ENCODE data around the gene PTCD1.
A peak's percentile ranks its signal among the peaks of the same experiment; 100 is the strongest.
"Not testable (repeated sequence)": the region's sequence is repeated elsewhere in the genome, so short reads cannot be mapped to it uniquely, and the experiment has no call there.

PTCD1 gene

GRCh38 chr7:99387912-99388311, 50.7 kb downstream of the PTCD1 start:
- H3K36me3 ChIP-seq (ENCODE audit: control insufficient read depth, insufficient read depth, low read length) = no peaks in the 10 kb centered on the region
- no peak overlapping the region for H3K56ac ChIP-seq (ENCODE audit: low read length)
- H3K18ac ChIP-seq (ENCODE audit: low read length) = no peak overlapping the region
- H2BK120ac ChIP-seq (ENCODE audit: low read depth, low read length) = no peak overlapping the region
- no peak overlapping the region for H2AK5ac ChIP-seq (ENCODE audit: low read length)
- H2BK15ac ChIP-seq (replicated peaks; ENCODE audit: low read depth) = no peak overlapping the region
- no peak overlapping the region for H3K4me2 ChIP-seq (ENCODE audit: low read length)
- H4K8ac ChIP-seq (ENCODE audit: low read depth, low read length) = no peak overlapping the region
- H3K4me3 ChIP-seq (ENCODE audit: low read length) = no peak overlapping the region
- no peak overlapping the region for H2BK5ac ChIP-seq (ENCODE audit: low read length)
- H3K27ac ChIP-seq (ENCODE audit: low read depth, low read length) = no peak overlapping the region
- no peak overlapping the region for H3K9ac ChIP-seq (ENCODE audit: low read length)
- no peaks in the 10 kb centered on the region for H3K4me1 ChIP-seq (ENCODE audit: control insufficient read depth, low read depth, low read length)
- no peak for DNase-seq
- no peaks in the 10 kb centered on the region for H3K79me2 ChIP-seq (ENCODE audit: control insufficient read depth, insufficient read depth, low read length)
- WGBS (ENCODE audit: extremely low coverage, insufficient coverage, low lambda C conversion rate) = no CpG with 5 or more reads among the region's 20 CpGs
- peaks cover 8% of the 10 kb centered on the region for H3K79me1 ChIP-seq (ENCODE audit: low read length)
- H4K5ac ChIP-seq (ENCODE audit: low read length) = no peak overlapping the region
- H3K23ac ChIP-seq (ENCODE audit: low read length) = no peak overlapping the region
- H3K4ac ChIP-seq (ENCODE audit: low read depth, low read length) = no peak overlapping the region
- no peaks in the 10 kb centered on the region for H3K27me3 ChIP-seq (ENCODE audit: insufficient read depth, low read length, poor library complexity)

DNA sequence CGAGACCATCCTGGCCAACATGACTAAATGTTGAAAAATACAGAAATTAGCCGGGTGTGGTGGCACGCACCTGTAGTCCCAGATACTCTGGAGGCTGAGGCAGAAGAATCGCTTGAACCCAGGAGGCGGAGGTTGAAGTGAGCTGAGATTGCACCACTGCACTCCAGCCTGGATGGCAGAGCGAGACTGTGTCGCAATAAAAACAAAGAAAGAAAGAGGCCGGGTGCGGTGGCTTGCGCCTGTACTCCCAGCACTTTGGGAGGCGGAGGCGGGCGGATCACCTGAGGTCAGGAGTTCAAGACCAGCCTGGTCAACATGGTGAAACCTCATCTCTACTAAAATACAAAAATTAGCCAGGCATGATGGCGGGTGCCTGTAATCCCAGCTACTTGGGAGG, 51.4 kb downstream of the PTCD1 start:
- H4K5ac ChIP-seq (ENCODE audit: low read length); H3K36me3 ChIP-seq (ENCODE audit: control insufficient read depth, insufficient read depth, low read length); H3K4ac ChIP-seq (ENCODE audit: low read depth, low read length); H4K8ac ChIP-seq (ENCODE audit: low read depth, low read length); H2BK120ac ChIP-seq (ENCODE audit: low read depth, low read length); H3K23ac ChIP-seq (ENCODE audit: low read length); H2BK15ac ChIP-seq (replicated peaks; ENCODE audit: low read depth); H3K9ac ChIP-seq (ENCODE audit: low read length); H3K4me2 ChIP-seq (ENCODE audit: low read length); H2BK5ac ChIP-seq (ENCODE audit: low read length); H3K27ac ChIP-seq (ENCODE audit: low read depth, low read length); H3K27me3 ChIP-seq (ENCODE audit: insufficient read depth, low read length, poor library complexity); H3K79me1 ChIP-seq (ENCODE audit: low read length); DNase-seq; H3K18ac ChIP-seq (ENCODE audit: low read length); H3K4me3 ChIP-seq (ENCODE audit: low read length); H2AK5ac ChIP-seq (ENCODE audit: low read length); H3K56ac ChIP-seq (ENCODE audit: low read length); H3K79me2 ChIP-seq (ENCODE audit: control insufficient read depth, insufficient read depth, low read length); H3K4me1 ChIP-seq (ENCODE audit: control insufficient read depth, low read depth, low read length): not testable (repeated sequence)
- no CpG with 5 or more reads among the region's 14 CpGs for WGBS (ENCODE audit: extremely low coverage, insufficient coverage, low lambda C conversion rate)

DNA sequence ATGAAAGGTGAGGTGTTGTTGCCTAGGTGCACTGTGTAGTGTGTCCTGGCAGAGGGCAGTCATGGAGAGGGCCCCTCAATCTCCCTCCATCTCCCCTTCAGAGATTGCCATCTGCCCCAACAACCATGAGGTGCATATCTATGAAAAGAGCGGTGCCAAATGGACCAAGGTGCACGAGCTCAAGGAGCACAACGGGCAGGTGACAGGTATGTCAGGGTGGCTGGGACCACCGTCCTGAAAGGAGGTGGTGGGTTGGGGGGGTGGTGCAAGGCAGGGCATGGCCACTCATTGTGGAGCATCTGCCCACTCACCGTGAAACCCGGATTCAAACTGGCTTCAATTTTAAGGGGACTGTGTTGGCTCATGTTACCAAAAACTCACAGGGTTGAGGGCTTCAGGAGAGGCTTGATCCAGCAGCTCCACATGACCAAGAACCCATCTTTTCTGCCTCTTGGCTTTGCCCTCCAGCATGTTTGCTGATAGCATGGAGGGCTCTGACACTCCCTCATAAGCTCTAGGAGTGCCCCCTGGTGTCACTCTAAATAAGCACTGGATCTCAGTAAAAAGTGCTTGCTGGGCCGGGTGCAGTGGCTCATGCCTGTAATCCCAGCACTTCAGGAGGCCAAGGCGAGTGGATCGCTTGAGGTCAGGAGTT, 51.9 kb downstream of the PTCD1 start:
- Histone ChIP-seq H3K79me1 (ENCODE audit: low read length) (peaks cover 8% of the 10 kb centered on the region), H3K18ac (ENCODE audit: low read length) (no peak overlapping the region), H3K4me3 (ENCODE audit: low read length) (no peak overlapping the region), H3K27ac (ENCODE audit: low read depth, low read length) (no peak overlapping the region), H2BK120ac (ENCODE audit: low read depth, low read length) (no peak overlapping the region), H3K27me3 (ENCODE audit: insufficient read depth, low read length, poor library complexity) (no peaks in the 10 kb centered on the region), H3K4me2 (ENCODE audit: low read length) (no peak overlapping the region), H3K4ac (ENCODE audit: low read depth, low read length) (no peak overlapping the region), H4K8ac (ENCODE audit: low read depth, low read length) (no peak overlapping the region), H3K56ac (ENCODE audit: low read length) (no peak overlapping the region), H2AK5ac (ENCODE audit: low read length) (no peak overlapping the region), H3K23ac (ENCODE audit: low read length) (no peak overlapping the region), H3K9ac (ENCODE audit: low read length) (no peak overlapping the region), H3K4me1 (ENCODE audit: control insufficient read depth, low read depth, low read length) (no peaks in the 10 kb centered on the region), H2BK5ac (ENCODE audit: low read length) (no peak overlapping the region), H3K79me2 (ENCODE audit: control insufficient read depth, insufficient read depth, low read length) (no peaks in the 10 kb centered on the region), H4K5ac (ENCODE audit: low read length) (no peak overlapping the region), H2BK15ac (replicated peaks; ENCODE audit: low read depth) (no peak overlapping the region), H3K36me3 (ENCODE audit: control insufficient read depth, insufficient read depth, low read length) (no peaks in the 10 kb centered on the region)
- peak; percentile 81 for DNase-seq
- WGBS (ENCODE audit: extremely low coverage, insufficient coverage, low lambda C conversion rate) = no CpG with 5 or more reads among the region's 9 CpGs

- no peak overlapping the region for H3K23ac ChIP-seq (ENCODE audit: low read length)
- no peak overlapping the region for H2BK5ac ChIP-seq (ENCODE audit: low read length)
- no peak overlapping the region for H2BK120ac ChIP-seq (ENCODE audit: low read depth, low read length)
- H2AK5ac ChIP-seq (ENCODE audit: low read length) = no peak overlapping the region
- no peak for DNase-seq
- peaks cover 16% of the 10 kb centered on the region for H3K79me1 ChIP-seq (ENCODE audit: low read length)
- no peak overlapping the region for H3K4me3 ChIP-seq (ENCODE audit: low read length)
- no peak overlapping the region for H3K18ac ChIP-seq (ENCODE audit: low read length)
- H4K8ac ChIP-seq (ENCODE audit: low read depth, low read length) = no peak overlapping the region
- H3K4me2 ChIP-seq (ENCODE audit: low read length) = no peak overlapping the region
- H3K79me2 ChIP-seq (ENCODE audit: control insufficient read depth, insufficient read depth, low read length) = peaks cover 8% of the 10 kb centered on the region
- H3K56ac ChIP-seq (ENCODE audit: low read length) = no peak overlapping the region
- H3K4ac ChIP-seq (ENCODE audit: low read depth, low read length) = no peak overlapping the region
- no peak overlapping the region for H2BK15ac ChIP-seq (replicated peaks; ENCODE audit: low read depth)
- WGBS (ENCODE audit: extremely low coverage, insufficient coverage, low lambda C conversion rate) = no CpG with 5 or more reads among the region's 8 CpGs
- no peaks in the 10 kb centered on the region for H3K27me3 ChIP-seq (ENCODE audit: insufficient read depth, low read length, poor library complexity)
- H4K5ac ChIP-seq (ENCODE audit: low read length) = no peak overlapping the region
- peaks cover 2% of the 10 kb centered on the region for H3K36me3 ChIP-seq (ENCODE audit: control insufficient read depth, insufficient read depth, low read length)
- no peak overlapping the region for H3K9ac ChIP-seq (ENCODE audit: low read length)
- H3K27ac ChIP-seq (ENCODE audit: low read depth, low read length) = no peak overlapping the region
- H3K4me1 ChIP-seq (ENCODE audit: control insufficient read depth, low read depth, low read length) = no peaks in the 10 kb centered on the region
These were observed 53.0 kb downstream of the PTCD1 start for GRCh38 chr7:99385564-99385963.

DNA sequence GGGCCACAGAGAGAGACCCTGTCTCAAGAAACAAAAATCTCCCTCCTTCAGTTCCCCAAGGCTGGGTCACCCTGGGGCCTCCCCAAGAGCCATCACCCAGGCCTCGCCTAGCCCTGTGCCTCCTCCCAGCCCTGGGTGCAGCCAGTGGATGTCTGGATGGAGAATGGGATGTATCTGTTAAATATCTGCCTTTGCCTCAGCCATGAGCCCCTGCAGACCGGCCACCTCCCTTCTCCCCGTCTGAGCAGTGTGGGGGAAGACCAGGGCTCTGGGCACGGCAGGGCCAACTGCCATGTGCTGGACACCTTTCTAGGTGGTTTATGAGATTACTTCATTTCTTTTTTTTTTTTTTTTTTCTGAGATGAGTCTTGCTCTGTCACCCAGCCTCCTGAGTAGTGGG, 54.1 kb downstream of the PTCD1 start:
- H3K79me2 ChIP-seq (ENCODE audit: control insufficient read depth, insufficient read depth, low read length) = peaks cover 11% of the 10 kb centered on the region
- H3K9ac ChIP-seq (ENCODE audit: low read length) = no peak overlapping the region
- no peak overlapping the region for H4K5ac ChIP-seq (ENCODE audit: low read length)
- H3K18ac ChIP-seq (ENCODE audit: low read length) = no peak overlapping the region
- no peak for DNase-seq
- no peak overlapping the region for H2BK15ac ChIP-seq (replicated peaks; ENCODE audit: low read depth)
- no peak overlapping the region for H3K27ac ChIP-seq (ENCODE audit: low read depth, low read length)
- no peak overlapping the region for H3K23ac ChIP-seq (ENCODE audit: low read length)
- no CpG with 5 or more reads among the region's 4 CpGs for WGBS (ENCODE audit: extremely low coverage, insufficient coverage, low lambda C conversion rate)
- H4K8ac ChIP-seq (ENCODE audit: low read depth, low read length) = no peak overlapping the region
- H3K4me3 ChIP-seq (ENCODE audit: low read length) = no peak overlapping the region
- H3K27me3 ChIP-seq (ENCODE audit: insufficient read depth, low read length, poor library complexity) = no peaks in the 10 kb centered on the region
- H3K56ac ChIP-seq (ENCODE audit: low read length) = no peak overlapping the region
- peaks cover 2% of the 10 kb centered on the region for H3K36me3 ChIP-seq (ENCODE audit: control insufficient read depth, insufficient read depth, low read length)
- H3K4me2 ChIP-seq (ENCODE audit: low read length) = no peak overlapping the region
- H3K4me1 ChIP-seq (ENCODE audit: control insufficient read depth, low read depth, low read length) = peaks cover 4% of the 10 kb centered on the region
- no peak overlapping the region for H3K4ac ChIP-seq (ENCODE audit: low read depth, low read length)
- no peak overlapping the region for H2AK5ac ChIP-seq (ENCODE audit: low read length)
- no peak overlapping the region for H2BK5ac ChIP-seq (ENCODE audit: low read length)
- H2BK120ac ChIP-seq (ENCODE audit: low read depth, low read length) = no peak overlapping the region
- H3K79me1 ChIP-seq (ENCODE audit: low read length) = peaks cover 22% of the 10 kb centered on the region

GRCh38 chr7:99383791-99384370, 54.7 kb downstream of the PTCD1 start:
- H2BK5ac ChIP-seq (ENCODE audit: low read length) = no peak overlapping the region
- H2AK5ac ChIP-seq (ENCODE audit: low read length) = no peak overlapping the region
- H3K4me3 ChIP-seq (ENCODE audit: low read length) = no peak overlapping the region
- H3K4me2 ChIP-seq (ENCODE audit: low read length) = no peak overlapping the region
- no peak overlapping the region for H3K4ac ChIP-seq (ENCODE audit: low read depth, low read length)
- no peak overlapping the region for H3K9ac ChIP-seq (ENCODE audit: low read length)
- DNase-seq = no peak
- peaks cover 23% of the 10 kb centered on the region for H3K79me1 ChIP-seq (ENCODE audit: low read length)
- no peak overlapping the region for H3K18ac ChIP-seq (ENCODE audit: low read length)
- H3K27ac ChIP-seq (ENCODE audit: low read depth, low read length) = no peak overlapping the region
- peaks cover 2% of the 10 kb centered on the region for H3K36me3 ChIP-seq (ENCODE audit: control insufficient read depth, insufficient read depth, low read length)
- H2BK15ac ChIP-seq (replicated peaks; ENCODE audit: low read depth) = no peak overlapping the region
- no CpG with 5 or more reads among the region's 13 CpGs for WGBS (ENCODE audit: extremely low coverage, insufficient coverage, low lambda C conversion rate)
- peaks cover 4% of the 10 kb centered on the region for H3K4me1 ChIP-seq (ENCODE audit: control insufficient read depth, low read depth, low read length)
- H3K27me3 ChIP-seq (ENCODE audit: insufficient read depth, low read length, poor library complexity) = no peaks in the 10 kb centered on the region
- H3K23ac ChIP-seq (ENCODE audit: low read length) = no peak overlapping the region
- H3K79me2 ChIP-seq (ENCODE audit: control insufficient read depth, insufficient read depth, low read length) = peaks cover 11% of the 10 kb centered on the region
- no peak overlapping the region for H4K8ac ChIP-seq (ENCODE audit: low read depth, low read length)
- H3K56ac ChIP-seq (ENCODE audit: low read length) = no peak overlapping the region
- H2BK120ac ChIP-seq (ENCODE audit: low read depth, low read length) = no peak overlapping the region
- H4K5ac ChIP-seq (ENCODE audit: low read length) = no peak overlapping the region

Data from mesendoderm (in vitro differentiated cells).